ENCODE results near the gene ZNF320.

- TF ChIP-seq EGR1 (IDR thresholded peaks at IDR 0.05) (no peak), TAF1 (IDR thresholded peaks at IDR 0.05; ENCODE audit: low read depth) (no peak), ZBTB7A (IDR thresholded peaks at IDR 0.05; ENCODE audit: low read depth) (no peak), RAD21 (IDR thresholded peaks at IDR 0.05; ENCODE audit: low read depth) (no peak), NFIC (IDR thresholded peaks at IDR 0.05) (no peak), TEAD4 (IDR thresholded peaks at IDR 0.05) (no peak), CREB1 (IDR thresholded peaks at IDR 0.05; ENCODE audit: low read depth) (no peak)
- TF ChIP-seq, protein P1, sequence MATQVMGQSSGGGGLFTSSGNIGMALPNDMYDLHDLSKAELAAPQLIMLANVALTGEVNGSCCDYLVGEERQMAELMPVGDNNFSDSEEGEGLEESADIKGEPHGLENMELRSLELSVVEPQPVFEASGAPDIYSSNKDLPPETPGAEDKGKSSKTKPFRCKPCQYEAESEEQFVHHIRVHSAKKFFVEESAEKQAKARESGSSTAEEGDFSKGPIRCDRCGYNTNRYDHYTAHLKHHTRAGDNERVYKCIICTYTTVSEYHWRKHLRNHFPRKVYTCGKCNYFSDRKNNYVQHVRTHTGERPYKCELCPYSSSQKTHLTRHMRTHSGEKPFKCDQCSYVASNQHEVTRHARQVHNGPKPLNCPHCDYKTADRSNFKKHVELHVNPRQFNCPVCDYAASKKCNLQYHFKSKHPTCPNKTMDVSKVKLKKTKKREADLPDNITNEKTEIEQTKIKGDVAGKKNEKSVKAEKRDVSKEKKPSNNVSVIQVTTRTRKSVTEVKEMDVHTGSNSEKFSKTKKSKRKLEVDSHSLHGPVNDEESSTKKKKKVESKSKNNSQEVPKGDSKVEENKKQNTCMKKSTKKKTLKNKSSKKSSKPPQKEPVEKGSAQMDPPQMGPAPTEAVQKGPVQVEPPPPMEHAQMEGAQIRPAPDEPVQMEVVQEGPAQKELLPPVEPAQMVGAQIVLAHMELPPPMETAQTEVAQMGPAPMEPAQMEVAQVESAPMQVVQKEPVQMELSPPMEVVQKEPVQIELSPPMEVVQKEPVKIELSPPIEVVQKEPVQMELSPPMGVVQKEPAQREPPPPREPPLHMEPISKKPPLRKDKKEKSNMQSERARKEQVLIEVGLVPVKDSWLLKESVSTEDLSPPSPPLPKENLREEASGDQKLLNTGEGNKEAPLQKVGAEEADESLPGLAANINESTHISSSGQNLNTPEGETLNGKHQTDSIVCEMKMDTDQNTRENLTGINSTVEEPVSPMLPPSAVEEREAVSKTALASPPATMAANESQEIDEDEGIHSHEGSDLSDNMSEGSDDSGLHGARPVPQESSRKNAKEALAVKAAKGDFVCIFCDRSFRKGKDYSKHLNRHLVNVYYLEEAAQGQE (IDR thresholded peaks at IDR 0.05; ENCODE audit: low read depth) = no peak
- TF ChIP-seq, protein P2, sequence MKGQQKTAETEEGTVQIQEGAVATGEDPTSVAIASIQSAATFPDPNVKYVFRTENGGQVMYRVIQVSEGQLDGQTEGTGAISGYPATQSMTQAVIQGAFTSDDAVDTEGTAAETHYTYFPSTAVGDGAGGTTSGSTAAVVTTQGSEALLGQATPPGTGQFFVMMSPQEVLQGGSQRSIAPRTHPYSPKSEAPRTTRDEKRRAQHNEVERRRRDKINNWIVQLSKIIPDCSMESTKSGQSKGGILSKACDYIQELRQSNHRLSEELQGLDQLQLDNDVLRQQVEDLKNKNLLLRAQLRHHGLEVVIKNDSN (IDR thresholded peaks at IDR 0.05) = no peak
Observed at GRCh38 chr19:52936151-52936953, 38.9 kb upstream of the ZNF320 start.
